ENCODE measurements around the gene COL20A1.

DNA sequence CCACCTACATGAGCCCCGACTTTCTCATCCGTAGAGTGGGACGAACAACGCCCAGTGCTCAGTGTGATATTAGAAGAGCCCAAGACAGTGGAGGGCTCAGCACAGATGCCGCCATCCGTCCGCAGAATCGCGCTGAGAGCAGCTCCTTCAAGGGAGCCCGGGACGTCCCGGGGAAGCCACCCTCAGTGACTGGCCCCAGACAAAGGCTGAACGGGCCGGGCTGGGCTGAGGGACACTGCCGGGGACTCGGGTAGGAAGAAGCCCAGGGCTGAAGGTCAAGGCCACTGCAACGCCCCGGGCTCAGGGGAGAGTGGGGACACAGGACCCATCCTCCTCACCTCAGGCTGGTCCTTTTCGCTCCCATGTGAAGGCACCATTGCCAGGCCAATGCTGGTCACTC lies 81.0 kb downstream of the COL20A1 start:
- no peak for TF ChIP-seq POLR2A (IDR thresholded peaks at IDR 0.05)
- TF ChIP-seq, protein P1, sequence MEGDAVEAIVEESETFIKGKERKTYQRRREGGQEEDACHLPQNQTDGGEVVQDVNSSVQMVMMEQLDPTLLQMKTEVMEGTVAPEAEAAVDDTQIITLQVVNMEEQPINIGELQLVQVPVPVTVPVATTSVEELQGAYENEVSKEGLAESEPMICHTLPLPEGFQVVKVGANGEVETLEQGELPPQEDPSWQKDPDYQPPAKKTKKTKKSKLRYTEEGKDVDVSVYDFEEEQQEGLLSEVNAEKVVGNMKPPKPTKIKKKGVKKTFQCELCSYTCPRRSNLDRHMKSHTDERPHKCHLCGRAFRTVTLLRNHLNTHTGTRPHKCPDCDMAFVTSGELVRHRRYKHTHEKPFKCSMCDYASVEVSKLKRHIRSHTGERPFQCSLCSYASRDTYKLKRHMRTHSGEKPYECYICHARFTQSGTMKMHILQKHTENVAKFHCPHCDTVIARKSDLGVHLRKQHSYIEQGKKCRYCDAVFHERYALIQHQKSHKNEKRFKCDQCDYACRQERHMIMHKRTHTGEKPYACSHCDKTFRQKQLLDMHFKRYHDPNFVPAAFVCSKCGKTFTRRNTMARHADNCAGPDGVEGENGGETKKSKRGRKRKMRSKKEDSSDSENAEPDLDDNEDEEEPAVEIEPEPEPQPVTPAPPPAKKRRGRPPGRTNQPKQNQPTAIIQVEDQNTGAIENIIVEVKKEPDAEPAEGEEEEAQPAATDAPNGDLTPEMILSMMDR (IDR thresholded peaks at IDR 0.05): no peak
